ENCODE results near the gene C6orf47.
A peak's percentile ranks its signal among the peaks of the same experiment; 100 is the strongest.

The C6orf47 gene

GRCh38 chr6:31622684-31623091 is 37.9 kb downstream of the C6orf47 start:
- TF ChIP-seq CTCF (IDR thresholded peaks at IDR 0.05), result no peak
- no peak for DNase-seq
- Mint-ChIP-seq H3K27ac (peak overlapping the region; percentile 24), H3K9me3 (peaks cover 8% of the 10 kb centered on the region), H3K4me3 (peak overlapping the region; percentile 95), H3K27me3 (ENCODE audit: low read depth, poor library complexity) (no peaks in the 10 kb centered on the region), H3K4me1 (peaks cover 32% of the 10 kb centered on the region), H3K36me3 (ENCODE audit: low read depth) (peaks cover 54% of the 10 kb centered on the region)

GRCh38 chr6:31621991-31622390 is 38.6 kb downstream of the C6orf47 start:
- H3K4me1 Mint-ChIP-seq, result peaks cover 33% of the 10 kb centered on the region
- H3K9me3 Mint-ChIP-seq, result peaks cover 8% of the 10 kb centered on the region
- H3K27ac Mint-ChIP-seq, result peak overlapping the region; percentile 1
- no peak for TF ChIP-seq CTCF (IDR thresholded peaks at IDR 0.05)
- H3K36me3 Mint-ChIP-seq (ENCODE audit: low read depth), result peaks cover 47% of the 10 kb centered on the region
- no peak for DNase-seq
- peak overlapping the region; percentile 95 for H3K4me3 Mint-ChIP-seq
- H3K27me3 Mint-ChIP-seq (ENCODE audit: low read depth, poor library complexity), result no peaks in the 10 kb centered on the region

- Mint-ChIP-seq H3K27me3 (ENCODE audit: low read depth, poor library complexity) (no peaks in the 10 kb centered on the region), H3K27ac (peak overlapping the region; percentile 95)
- no peak for DNase-seq
Observed at GRCh38 chr6:31621320-31621939, 39.1 kb downstream of the C6orf47 start.

GRCh38 chr6:31620586-31621319 is 39.8 kb downstream of the C6orf47 start, which contains the start of gene PRRC2A:
Gene PRRC2A (plus strand): TSS chr6:31620715. CDS start chr6:31622790, 2,075 bp downstream.
- peaks cover 35% of the 10 kb centered on the region for H3K36me3 Mint-ChIP-seq (ENCODE audit: low read depth)
- H3K4me3 Mint-ChIP-seq, result peak within 1 kb of the TSS; percentile 95
- peaks cover 46% of the 10 kb centered on the region for H3K4me1 Mint-ChIP-seq
- no peaks in the 10 kb centered on the region for H3K27me3 Mint-ChIP-seq (ENCODE audit: low read depth, poor library complexity)
- TF ChIP-seq CTCF (IDR thresholded peaks at IDR 0.05), result no peak
- peak; percentile 96 for DNase-seq
- H3K9me3 Mint-ChIP-seq, result peaks cover 8% of the 10 kb centered on the region
- H3K27ac Mint-ChIP-seq, result peak within 1 kb of the TSS; percentile 100

More at GRCh38 chr6:31621320-31621939, 39.1 kb downstream of the C6orf47 start:
- peaks cover 39% of the 10 kb centered on the region for H3K4me1 Mint-ChIP-seq
- peak overlapping the region; percentile 95 for H3K4me3 Mint-ChIP-seq
- peaks cover 42% of the 10 kb centered on the region for H3K36me3 Mint-ChIP-seq (ENCODE audit: low read depth)
- no peak for TF ChIP-seq CTCF (IDR thresholded peaks at IDR 0.05)
- peaks cover 8% of the 10 kb centered on the region for H3K9me3 Mint-ChIP-seq

GRCh38 chr6:31619805-31620585 is 40.6 kb downstream of the C6orf47 start:
- H3K9me3 Mint-ChIP-seq, result peaks cover 8% of the 10 kb centered on the region
- DNase-seq, result peak; percentile 94
- H3K36me3 Mint-ChIP-seq (ENCODE audit: low read depth), result peaks cover 27% of the 10 kb centered on the region
- H3K27ac Mint-ChIP-seq, result peak overlapping the region; percentile 100
- H3K4me3 Mint-ChIP-seq, result peak overlapping the region; percentile 95
- peaks cover 53% of the 10 kb centered on the region for H3K4me1 Mint-ChIP-seq
- no peak for TF ChIP-seq CTCF (IDR thresholded peaks at IDR 0.05)
- no peaks in the 10 kb centered on the region for H3K27me3 Mint-ChIP-seq (ENCODE audit: low read depth, poor library complexity)

Measured in nephron progenitor cell (in vitro differentiated cells).